NCI-H748 (cell line): ENCODE data around the gene MYO1F.

ENCODE experiments used
- DNase-seq: peaks from one replicate; lab custom pipeline; 2025; ENCODE audit not compliant: unreplicated experiment; lab: John Stamatoyannopoulos, UW

The MYO1F gene

DNA sequence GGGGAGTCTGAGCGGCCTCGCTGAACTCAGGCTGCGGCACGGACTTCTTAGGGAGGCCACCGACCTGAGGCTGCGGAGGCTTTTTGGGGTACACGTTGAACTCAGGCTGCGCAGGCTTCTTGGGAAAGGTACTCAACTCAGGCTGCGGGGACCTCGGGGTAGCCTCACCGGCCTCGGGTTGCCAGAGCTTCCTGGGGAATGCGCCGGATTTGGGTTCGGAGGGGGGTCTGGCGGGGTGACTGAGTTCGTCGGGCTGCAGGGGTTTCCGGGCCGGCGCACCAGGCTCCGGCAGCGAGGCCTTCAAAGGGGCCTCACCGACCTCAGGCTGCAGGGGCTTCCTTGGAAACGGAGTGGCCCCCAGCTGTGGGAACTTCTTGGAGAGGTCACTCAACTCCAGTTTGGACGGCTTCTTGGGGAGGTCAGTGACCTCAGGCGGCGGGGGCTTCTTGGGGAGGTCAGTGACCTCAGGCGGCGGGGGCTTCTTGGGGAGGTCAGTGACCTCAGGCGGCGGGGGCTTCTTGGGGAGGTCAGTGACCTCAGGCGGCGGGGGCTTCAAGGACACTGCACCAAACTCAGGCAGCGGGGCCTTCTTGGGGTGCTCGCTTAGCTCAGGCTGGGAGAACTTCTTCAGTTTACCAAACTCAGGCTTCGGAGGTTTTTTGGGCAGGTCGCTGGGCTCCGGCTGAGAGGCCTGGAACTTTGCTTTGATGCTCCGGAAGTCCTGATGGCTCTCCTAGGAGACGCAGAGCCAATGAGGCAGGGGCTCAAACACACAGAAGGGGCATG is 78.0 kb downstream of the MYO1F start:
- DNase-seq: no peak

GRCh38 chr19:8498295-8498694 is 78.9 kb downstream of the MYO1F start:
- no peak for DNase-seq

GRCh38 chr19:8494158-8494557 is 83.1 kb downstream of the MYO1F start:
- no peak for DNase-seq

- no peak for DNase-seq
These were observed 85.7 kb downstream of the MYO1F start for GRCh38 chr19:8491574-8491973.

- no peak for DNase-seq
These were observed 86.4 kb downstream of the MYO1F start for GRCh38 chr19:8490873-8491272.

DNA sequence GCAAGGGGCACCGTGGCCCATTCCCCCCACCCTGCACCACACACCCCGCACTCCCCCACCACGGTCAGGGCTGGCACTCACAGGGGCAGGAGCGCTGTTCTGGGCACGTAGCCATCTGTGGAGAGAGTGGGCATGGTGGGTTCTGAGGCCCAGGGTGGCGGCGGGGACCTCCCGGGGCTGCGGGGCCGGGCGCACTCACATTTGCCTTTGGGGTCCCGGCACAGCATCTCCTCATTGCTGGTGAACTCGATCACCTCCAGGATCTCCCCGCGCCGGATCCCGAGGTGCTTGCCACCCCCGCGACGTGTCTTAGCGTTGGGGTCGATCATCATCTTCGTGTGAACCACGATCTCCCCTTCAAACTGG is 86.9 kb downstream of the MYO1F start:
- no peak for DNase-seq

GRCh38 chr19:8489561-8490394 is 87.5 kb downstream of the MYO1F start:
- no peak for DNase-seq

GRCh38 chr19:8488365-8488764 is 88.9 kb downstream of the MYO1F start:
- no peak for DNase-seq

GRCh38 chr19:8487137-8487851 is 89.9 kb downstream of the MYO1F start:
- no peak for DNase-seq

GRCh38 chr19:8486661-8487136 is 90.5 kb downstream of the MYO1F start:
- DNase-seq: no peak

DNA sequence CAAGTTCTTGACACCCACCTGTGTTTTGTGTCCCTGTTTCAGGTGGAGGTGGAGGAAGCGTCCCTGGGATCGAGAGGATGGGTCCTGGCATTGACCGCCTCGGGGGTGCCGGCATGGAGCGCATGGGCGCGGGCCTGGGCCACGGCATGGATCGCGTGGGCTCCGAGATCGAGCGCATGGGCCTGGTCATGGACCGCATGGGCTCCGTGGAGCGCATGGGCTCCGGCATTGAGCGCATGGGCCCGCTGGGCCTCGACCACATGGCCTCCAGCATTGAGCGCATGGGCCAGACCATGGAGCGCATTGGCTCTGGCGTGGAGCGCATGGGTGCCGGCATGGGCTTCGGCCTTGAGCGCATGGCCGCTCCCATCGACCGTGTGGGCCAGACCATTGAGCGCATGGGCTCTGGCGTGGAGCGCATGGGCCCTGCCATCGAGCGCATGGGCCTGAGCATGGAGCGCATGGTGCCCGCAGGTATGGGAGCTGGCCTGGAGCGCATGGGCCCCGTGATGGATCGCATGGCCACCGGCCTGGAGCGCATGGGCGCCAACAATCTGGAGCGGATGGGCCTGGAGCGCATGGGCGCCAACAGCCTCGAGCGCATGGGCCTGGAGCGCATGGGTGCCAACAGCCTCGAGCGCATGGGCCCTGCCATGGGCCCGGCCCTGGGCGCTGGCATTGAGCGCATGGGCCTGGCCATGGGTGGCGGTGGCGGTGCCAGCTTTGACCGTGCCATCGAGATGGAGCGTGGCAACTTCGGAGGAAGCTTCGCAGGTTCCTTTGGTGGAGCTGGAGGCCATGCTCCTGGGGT is 91.5 kb downstream of the MYO1F start:
- DNase-seq: no peak

GRCh38 chr19:8484331-8484894 is 92.8 kb downstream of the MYO1F start:
- no peak for DNase-seq

DNA sequence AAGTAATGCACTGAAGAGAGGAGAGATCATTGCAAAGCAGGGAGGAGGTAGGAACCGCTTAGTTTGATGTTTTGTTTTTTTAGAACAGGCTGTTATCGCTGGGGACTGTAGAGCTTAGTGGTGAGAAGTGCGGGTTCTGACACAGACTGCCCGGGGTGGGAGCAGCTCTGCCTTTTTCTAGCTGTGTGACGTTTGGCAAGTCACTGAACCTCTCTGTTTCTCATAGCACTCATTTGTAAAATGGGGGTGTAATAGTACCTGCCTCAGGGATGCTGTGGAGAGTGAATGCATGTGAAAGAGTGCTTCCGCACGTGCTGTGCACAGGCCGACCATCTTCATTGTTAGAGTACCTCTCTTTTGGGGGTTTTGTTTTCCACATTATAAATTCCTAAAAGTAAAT is 94.1 kb downstream of the MYO1F start:
- no peak for DNase-seq

- DNase-seq: no peak
These were observed 94.5 kb downstream of the MYO1F start for GRCh38 chr19:8482696-8483095.

DNA sequence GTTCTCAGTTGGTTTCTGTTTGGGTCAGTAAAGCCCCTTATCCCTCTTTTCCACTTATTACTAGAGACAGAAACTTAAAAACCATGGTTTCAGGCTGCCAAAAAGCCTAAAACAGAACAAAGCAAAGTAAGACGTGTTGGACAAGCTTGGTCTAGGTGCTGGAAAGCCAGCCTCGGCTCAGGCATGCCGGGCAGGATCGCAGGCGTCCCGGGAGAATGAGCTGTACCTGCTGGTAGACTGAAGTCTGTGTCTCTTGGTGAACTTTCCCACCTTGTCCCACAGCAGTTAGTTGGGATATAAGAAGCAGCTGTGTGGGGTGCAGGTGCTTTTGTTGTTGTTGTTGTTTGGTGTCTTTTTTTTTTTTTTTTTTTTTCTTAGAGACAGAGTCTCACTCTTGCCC is 95.6 kb downstream of the MYO1F start:
- DNase-seq: no peak

DNA sequence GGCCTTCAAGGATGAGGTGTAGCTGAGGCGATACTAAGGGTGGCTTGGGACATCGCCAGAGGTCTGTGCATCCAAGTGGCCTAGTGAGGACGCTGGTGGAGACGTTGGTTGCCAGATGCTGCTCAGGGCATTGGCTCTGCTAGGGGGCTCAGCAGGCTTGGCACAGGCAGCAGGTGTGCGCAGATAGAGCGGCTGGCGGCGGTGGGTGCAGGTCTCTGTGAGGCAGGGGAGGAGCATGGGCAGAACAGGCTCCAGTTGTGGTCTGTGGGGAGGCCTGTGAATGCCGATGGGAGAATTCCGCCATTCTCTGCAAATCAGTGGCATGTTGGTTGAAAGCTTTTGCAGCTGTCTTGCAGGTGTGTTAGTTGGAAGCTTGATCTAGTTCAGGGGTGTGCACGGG is 96.0 kb downstream of the MYO1F start:
- DNase-seq: no peak

DNA sequence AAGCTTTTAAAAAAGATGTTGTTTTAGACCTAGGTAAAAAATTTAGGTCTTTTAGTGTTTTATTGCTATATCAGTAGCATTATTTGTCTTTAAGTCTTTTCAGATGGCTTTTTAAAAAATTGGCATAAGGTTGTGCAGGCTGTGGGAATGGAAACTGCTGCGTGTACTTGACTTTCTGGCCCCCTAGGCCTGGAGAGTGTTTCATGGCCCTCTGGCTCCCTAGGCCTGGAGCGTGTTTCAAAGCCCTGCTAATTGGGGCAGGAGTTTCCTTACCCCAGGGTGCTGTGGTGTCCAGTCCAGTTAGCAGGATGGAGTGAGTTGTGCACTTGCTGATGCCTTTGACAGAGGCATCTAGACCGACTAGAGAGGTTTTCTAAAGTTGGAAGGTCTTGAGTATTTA is 98.6 kb downstream of the MYO1F start:
- no peak for DNase-seq

GRCh38 chr19:8477889-8478288 is 99.4 kb downstream of the MYO1F start:
- DNase-seq: no peak

GRCh38 chr19:8476524-8476923 is 100.7 kb downstream of the MYO1F start:
- DNase-seq: no peak

GRCh38 chr19:8475005-8475404 is 102.2 kb downstream of the MYO1F start:
- DNase-seq: no peak
